Stimulated activated naive CD8-positive, alpha-beta T cell treated with anti-CD3 and anti-CD28 coated beads, Interleukin-15, Interleukin-2, amounts not matched to agents 100 U/mL and 50 U/mL, for 24 hours (primary cell): Measurements from ENCODE around the gene PTDSS2.
"Not testable (repeated sequence)": the region's sequence is repeated elsewhere in the genome, so short reads cannot be mapped to it uniquely, and the experiment has no call there.

Experiments used
- ATAC-seq: fragments of 150-1000 bp; cut with Tn5 transposase; one replicate; pipeline ENCODE4 v1.10.0; 2021
- DNase-seq: peaks from one replicate; pipeline ENCODE4 v3.0.0; 2021

Gene PTDSS2

GRCh38 chr11:468493-468892 lies 18.4 kb downstream of the PTDSS2 start:
- DNase-seq (no peak), ATAC-seq (no peak)

- DNase-seq, ATAC-seq: not testable (repeated sequence)
These were observed 19.1 kb downstream of the PTDSS2 start for GRCh38 chr11:469026-469683.

GRCh38 chr11:469684-470560 lies 19.8 kb downstream of the PTDSS2 start:
- ATAC-seq = no peak
- DNase-seq = no peak

GRCh38 chr11:471468-472145 lies 21.5 kb downstream of the PTDSS2 start:
- ATAC-seq (no peak), DNase-seq (no peak)

GRCh38 chr11:472272-472671 lies 22.2 kb downstream of the PTDSS2 start:
- no peak for ATAC-seq
- no peak for DNase-seq

- ATAC-seq (no peak), DNase-seq (no peak)
These were observed 22.7 kb downstream of the PTDSS2 start for GRCh38 chr11:472816-473215.

- DNase-seq (no peak), ATAC-seq (no peak)
These were observed 23.3 kb downstream of the PTDSS2 start for GRCh38 chr11:473415-473814.

GRCh38 chr11:473962-474785 lies 24.1 kb downstream of the PTDSS2 start:
- DNase-seq = no peak

GRCh38 chr11:474914-475506 lies 24.9 kb downstream of the PTDSS2 start:
- ATAC-seq (no peak), DNase-seq (no peak)

More at GRCh38 chr11:473962-474785, 24.1 kb downstream of the PTDSS2 start:
- no peak for ATAC-seq

- no peak for ATAC-seq
These were observed 25.9 kb downstream of the PTDSS2 start for GRCh38 chr11:475941-476340.

GRCh38 chr11:476416-476815 lies 26.3 kb downstream of the PTDSS2 start:
- no peak for ATAC-seq

More at GRCh38 chr11:475941-476340, 25.9 kb downstream of the PTDSS2 start:
- no peak for DNase-seq

GRCh38 chr11:477052-477715 lies 27.1 kb downstream of the PTDSS2 start:
- ATAC-seq = no peak
- no peak for DNase-seq

More at GRCh38 chr11:476416-476815, 26.3 kb downstream of the PTDSS2 start:
- DNase-seq = no peak

GRCh38 chr11:479311-479710 lies 29.2 kb downstream of the PTDSS2 start:
- DNase-seq = no peak
- ATAC-seq = no peak

- ATAC-seq (no peak), DNase-seq (no peak)
These were observed 34.5 kb downstream of the PTDSS2 start for GRCh38 chr11:484616-485015.

- DNase-seq = no peak
- no peak for ATAC-seq
These were observed 36.1 kb downstream of the PTDSS2 start for GRCh38 chr11:486189-486588.

GRCh38 chr11:487571-488021 lies 37.5 kb downstream of the PTDSS2 start:
- DNase-seq (no peak), ATAC-seq (no peak)

- ATAC-seq = no peak
These were observed 38.0 kb downstream of the PTDSS2 start for GRCh38 chr11:488062-488461.

GRCh38 chr11:488579-488978 lies 38.5 kb downstream of the PTDSS2 start:
- DNase-seq (no peak), ATAC-seq (no peak)

More at GRCh38 chr11:488062-488461, 38.0 kb downstream of the PTDSS2 start:
- no peak for DNase-seq

GRCh38 chr11:488992-489391 lies 38.9 kb downstream of the PTDSS2 start:
- DNase-seq = no peak
- ATAC-seq = peak; percentile 10

GRCh38 chr11:489610-490185 lies 39.6 kb downstream of the PTDSS2 start:
- DNase-seq = no peak
- no peak for ATAC-seq
